OCI-LY7 (cell line): ENCODE results near the gene SELENOK.

Source experiments
- CTCF ChIP-seq: fragments of 200-600 bp; sonication (generic); conservative IDR thresholded peaks from 2 replicates; pipeline ENCODE4 v1.5.1; 2014; ENCODE audit warnings: mild to moderate bottlenecking, antibody characterized with exemption, low read length, moderate library complexity, mixed read lengths
- EZH2phosphoT487 ChIP-seq: fragments of 200-600 bp; sonication (generic); IDR thresholded peaks from 2 replicates; pipeline ENCODE4 v1.6.1; 2018; ENCODE audit warnings: low read depth, borderline replicate concordance, mild to moderate bottlenecking, mixed run types, antibody characterized with exemption, low read length, moderate library complexity, mixed read lengths

- no peak for TF ChIP-seq CTCF
- no peak for TF ChIP-seq EZH2phosphoT487
Observed at GRCh38 chr3:53883008-53883407, 8.7 kb downstream of the SELENOK start.
